ENCODE results near the gene ZNF91. TPM values are rescaled to one million over a fixed set of nuclear protein-coding genes. Genes with fewer than 3 reads are reported as not detected.

Gene ZNF91
- total RNA-seq, 2 donors from 2014 or later = 55.5 to 63.0 TPM

DNA sequence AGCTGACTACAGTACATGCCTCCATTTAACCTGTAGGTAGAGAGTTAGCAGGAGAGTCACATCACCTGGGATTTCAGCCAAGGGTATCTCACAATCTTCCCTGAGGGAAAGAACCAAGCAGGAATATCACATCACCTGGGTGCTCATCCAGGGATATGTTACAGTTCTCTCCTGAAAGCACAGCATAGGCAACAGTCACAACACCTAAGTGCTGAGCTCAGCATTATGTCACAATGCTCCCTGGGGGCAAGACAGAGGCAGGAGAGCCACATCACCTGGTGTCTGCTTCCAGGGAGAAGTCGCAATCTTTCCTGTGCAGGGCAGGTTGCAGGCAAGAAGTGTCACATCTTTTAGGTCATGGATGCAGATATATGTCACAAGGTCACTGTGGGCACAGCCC lies 9.4 kb upstream of the ZNF91 start:
- Histone ChIP-seq H3K4me3 (no peak overlapping the region), H3K9me3 (no peaks in the 10 kb centered on the region), H3K27ac (no peak overlapping the region), H3K27me3 (replicated peaks; ENCODE audit: insufficient read depth) (no peaks in the 10 kb centered on the region), H3K36me3 (no peaks in the 10 kb centered on the region), H3K4me1 (ENCODE audit: control insufficient read depth in 1 of 2, low read depth in 2 of 2) (no peaks in the 10 kb centered on the region)
- DNase-seq (ENCODE audit: low spot score) = no peak
- TF ChIP-seq, protein P1, sequence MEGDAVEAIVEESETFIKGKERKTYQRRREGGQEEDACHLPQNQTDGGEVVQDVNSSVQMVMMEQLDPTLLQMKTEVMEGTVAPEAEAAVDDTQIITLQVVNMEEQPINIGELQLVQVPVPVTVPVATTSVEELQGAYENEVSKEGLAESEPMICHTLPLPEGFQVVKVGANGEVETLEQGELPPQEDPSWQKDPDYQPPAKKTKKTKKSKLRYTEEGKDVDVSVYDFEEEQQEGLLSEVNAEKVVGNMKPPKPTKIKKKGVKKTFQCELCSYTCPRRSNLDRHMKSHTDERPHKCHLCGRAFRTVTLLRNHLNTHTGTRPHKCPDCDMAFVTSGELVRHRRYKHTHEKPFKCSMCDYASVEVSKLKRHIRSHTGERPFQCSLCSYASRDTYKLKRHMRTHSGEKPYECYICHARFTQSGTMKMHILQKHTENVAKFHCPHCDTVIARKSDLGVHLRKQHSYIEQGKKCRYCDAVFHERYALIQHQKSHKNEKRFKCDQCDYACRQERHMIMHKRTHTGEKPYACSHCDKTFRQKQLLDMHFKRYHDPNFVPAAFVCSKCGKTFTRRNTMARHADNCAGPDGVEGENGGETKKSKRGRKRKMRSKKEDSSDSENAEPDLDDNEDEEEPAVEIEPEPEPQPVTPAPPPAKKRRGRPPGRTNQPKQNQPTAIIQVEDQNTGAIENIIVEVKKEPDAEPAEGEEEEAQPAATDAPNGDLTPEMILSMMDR (IDR thresholded peaks at IDR 0.05) = no peak
- ATAC-seq (ENCODE audit: insufficient number of reproducible peaks, low FRiP score, low read depth) = no peak

DNA sequence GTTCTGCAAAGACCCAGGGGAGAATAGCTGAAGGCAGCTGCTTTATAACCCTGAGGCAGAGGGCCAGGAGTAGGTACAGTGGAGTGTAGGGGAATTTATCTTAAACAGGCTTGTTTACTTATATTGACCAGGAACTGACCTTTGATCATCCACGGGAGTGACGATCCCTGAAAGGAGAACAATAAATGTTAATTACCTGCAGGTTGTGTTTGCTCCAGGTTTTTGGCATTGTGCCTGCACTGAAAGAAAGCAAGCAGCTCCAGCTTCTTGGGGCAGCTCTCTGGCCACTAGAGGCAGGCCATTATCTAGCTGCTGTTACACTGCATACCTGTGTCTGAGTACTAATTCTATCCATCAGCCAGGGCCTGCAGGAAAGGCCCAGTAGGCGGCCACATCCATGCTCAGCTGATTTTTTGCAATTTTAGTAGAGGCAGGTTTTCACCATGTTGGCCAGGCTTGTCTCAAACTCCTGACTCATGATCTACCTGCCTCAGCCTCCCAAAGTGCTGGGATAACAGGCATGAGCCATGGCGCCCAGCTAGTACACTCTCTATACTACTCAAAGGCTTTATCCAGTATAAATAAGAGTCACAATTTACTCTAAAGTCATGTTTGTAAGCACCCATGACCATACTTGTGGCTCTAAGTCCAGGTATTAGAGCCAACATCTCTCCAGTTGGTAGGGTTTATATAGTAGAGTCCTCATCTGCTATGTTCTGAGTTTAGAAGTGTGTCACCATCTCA lies 8.5 kb upstream of the ZNF91 start:
- no peaks in the 10 kb centered on the region for H3K9me3 ChIP-seq
- no peaks in the 10 kb centered on the region for H3K36me3 ChIP-seq
- no peak overlapping the region for H3K27ac ChIP-seq
- ATAC-seq (ENCODE audit: insufficient number of reproducible peaks, low FRiP score, low read depth) = no peak
- H3K27me3 ChIP-seq (replicated peaks; ENCODE audit: insufficient read depth) = no peaks in the 10 kb centered on the region
- no peaks in the 10 kb centered on the region for H3K4me1 ChIP-seq (ENCODE audit: control insufficient read depth in 1 of 2, low read depth in 2 of 2)
- TF ChIP-seq, protein P1 (IDR thresholded peaks at IDR 0.05) = no peak
- no peak overlapping the region for H3K4me3 ChIP-seq
- no peak for DNase-seq (ENCODE audit: low spot score)

DNA sequence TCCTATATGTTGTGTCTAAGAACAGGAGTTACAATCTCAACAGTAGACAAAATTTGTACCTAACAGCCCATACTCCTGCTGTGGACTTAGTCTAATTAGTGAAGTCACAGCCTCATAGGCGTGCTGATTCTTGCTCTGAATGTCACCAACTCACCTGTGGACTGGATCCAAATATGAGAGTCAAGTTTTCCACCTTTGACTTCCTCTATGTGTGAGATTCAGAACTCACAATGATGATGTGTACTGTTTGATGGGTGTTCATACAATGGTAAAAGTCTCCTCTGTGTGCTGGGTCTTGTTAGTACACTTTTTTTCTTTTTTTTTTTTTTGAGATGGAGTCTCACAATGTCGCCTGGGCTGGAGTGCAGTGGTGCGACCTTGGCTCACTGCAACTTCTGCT lies 7.8 kb upstream of the ZNF91 start:
- H3K4me1 ChIP-seq (ENCODE audit: control insufficient read depth in 1 of 2, low read depth in 2 of 2) = no peaks in the 10 kb centered on the region
- H3K27me3 ChIP-seq (replicated peaks; ENCODE audit: insufficient read depth) = no peaks in the 10 kb centered on the region
- H3K27ac ChIP-seq = no peak overlapping the region
- H3K36me3 ChIP-seq = no peaks in the 10 kb centered on the region
- no peaks in the 10 kb centered on the region for H3K9me3 ChIP-seq
- ATAC-seq (ENCODE audit: insufficient number of reproducible peaks, low FRiP score, low read depth) (no peak), DNase-seq (ENCODE audit: low spot score) (no peak)
- TF ChIP-seq, protein P1 (IDR thresholded peaks at IDR 0.05) = no peak
- no peak overlapping the region for H3K4me3 ChIP-seq

DNA sequence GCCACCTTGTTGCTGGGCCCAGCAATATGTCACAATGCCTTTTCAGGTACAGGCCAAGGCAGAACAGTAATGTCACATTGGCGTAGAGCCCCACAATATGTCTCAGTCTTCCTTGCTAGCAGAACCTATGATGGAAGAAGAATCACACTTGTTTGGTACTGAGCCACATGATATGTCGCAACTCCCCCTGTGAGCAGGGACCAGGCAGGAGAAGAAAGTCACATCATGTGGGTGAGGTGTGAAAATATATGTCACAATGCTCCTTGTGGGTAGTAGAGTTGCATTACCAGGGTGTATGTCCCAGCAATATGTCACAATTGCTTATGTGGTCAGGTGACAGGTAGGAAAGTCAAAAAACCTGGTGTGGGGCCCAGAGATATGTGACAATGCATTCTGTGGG lies 7.1 kb upstream of the ZNF91 start:
- TF ChIP-seq, protein P1 (IDR thresholded peaks at IDR 0.05) = no peak
- no peak overlapping the region for H3K27ac ChIP-seq
- H3K36me3 ChIP-seq = no peaks in the 10 kb centered on the region
- no peak overlapping the region for H3K4me3 ChIP-seq
- no peaks in the 10 kb centered on the region for H3K27me3 ChIP-seq (replicated peaks; ENCODE audit: insufficient read depth)
- H3K4me1 ChIP-seq (ENCODE audit: control insufficient read depth in 1 of 2, low read depth in 2 of 2) = no peaks in the 10 kb centered on the region
- DNase-seq (ENCODE audit: low spot score) (no peak), ATAC-seq (ENCODE audit: insufficient number of reproducible peaks, low FRiP score, low read depth) (no peak)
- H3K9me3 ChIP-seq = no peaks in the 10 kb centered on the region

DNA sequence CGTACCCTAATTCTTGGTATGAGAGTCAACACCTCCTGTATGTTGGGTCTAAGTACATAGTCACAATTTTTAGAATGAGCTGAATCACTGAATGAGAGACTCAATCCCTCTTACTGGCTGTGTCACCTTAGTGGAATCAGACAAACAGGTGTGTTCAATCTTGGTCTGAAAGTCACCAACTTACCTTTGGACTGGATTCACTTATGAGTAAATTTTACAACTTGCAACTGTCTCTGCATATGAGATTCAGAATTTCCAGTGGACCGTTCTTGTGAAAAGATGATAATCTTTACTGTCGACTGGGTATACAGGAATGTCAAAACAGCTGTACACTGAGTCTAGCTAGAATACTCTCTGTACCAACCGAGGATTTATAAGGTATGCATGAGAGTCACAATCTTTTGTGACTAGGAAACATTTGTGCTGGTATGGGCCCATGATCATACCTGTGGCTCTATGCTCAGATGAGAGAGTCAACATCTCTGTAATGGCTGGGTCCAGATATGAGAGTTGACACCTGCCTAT lies 5.9 kb upstream of the ZNF91 start:
- H3K4me1 ChIP-seq (ENCODE audit: control insufficient read depth in 1 of 2, low read depth in 2 of 2) = no peaks in the 10 kb centered on the region
- TF ChIP-seq, protein P1 (IDR thresholded peaks at IDR 0.05) = no peak

More for the DNA sequence above, 5.9 kb upstream of the ZNF91 start:
- H3K27ac ChIP-seq = no peak overlapping the region
- no peaks in the 10 kb centered on the region for H3K9me3 ChIP-seq
- ATAC-seq (ENCODE audit: insufficient number of reproducible peaks, low FRiP score, low read depth) (no peak), DNase-seq (ENCODE audit: low spot score) (no peak)
- H3K36me3 ChIP-seq = no peaks in the 10 kb centered on the region
- H3K4me3 ChIP-seq = no peak overlapping the region
- H3K27me3 ChIP-seq (replicated peaks; ENCODE audit: insufficient read depth) = no peaks in the 10 kb centered on the region
